OCI-LY1 (cell line): ENCODE data around the gene RFPL1.

ENCODE experiments used
- H2AFZ ChIP-seq: fragments of 200-600 bp; sonication (generic), shearing (Covaris generic); 2 replicates; pipeline ENCODE4 v1.6.0; 2014; ENCODE audit warnings: antibody characterized with exemption, mild to moderate bottlenecking, low read length
- H3F3A ChIP-seq: fragments of 200-600 bp; sonication (generic), shearing (Covaris generic); 2 replicates; pipeline ENCODE4 v1.6.0; 2014; ENCODE audit warnings: mild to moderate bottlenecking, antibody characterized with exemption, low read length, moderate library complexity; ENCODE audit not compliant: insufficient read depth
- H3K27ac ChIP-seq: fragments of 200-600 bp; sonication (generic); 2 replicates; pipeline ENCODE4 v1.5.1; 2014; ENCODE audit warnings: low read length, mixed run types, mild to moderate bottlenecking, low read depth; ENCODE audit not compliant: poor library complexity, severe bottlenecking
- H3K27me3 ChIP-seq: fragments of 200-600 bp; sonication (generic); 2 replicates; pipeline ENCODE4 v1.6.0; 2014; ENCODE audit warnings: antibody characterized with exemption, mild to moderate bottlenecking, low read length, moderate library complexity; ENCODE audit not compliant: insufficient read depth
- H3K36me3 ChIP-seq: fragments of 200-600 bp; sonication (generic); 2 replicates; pipeline ENCODE4 v1.6.1; 2014; ENCODE audit warnings: mild to moderate bottlenecking, antibody characterized with exemption, low read length, moderate library complexity, mixed read lengths; ENCODE audit not compliant: insufficient read depth
- H3K4me1 ChIP-seq: fragments of 200-600 bp; sonication (generic); 2 replicates; pipeline ENCODE4 v1.5.1; 2014; ENCODE audit warnings: mild to moderate bottlenecking, low read length, moderate library complexity; ENCODE audit not compliant: insufficient read depth, severe bottlenecking
- H3K4me2 ChIP-seq: fragments of 200-600 bp; sonication (generic), shearing (Covaris generic); 2 replicates; pipeline ENCODE4 v1.6.1; 2014; ENCODE audit warnings: low read length
- H3K4me3 ChIP-seq: fragments of 200-600 bp; sonication (generic); 2 replicates; pipeline ENCODE4 v1.5.1; 2014; ENCODE audit warnings: low read length, low read depth, mild to moderate bottlenecking, mixed read lengths; ENCODE audit not compliant: poor library complexity, severe bottlenecking
- H3K79me2 ChIP-seq: fragments of 200-600 bp; shearing (Covaris generic); 2 replicates; pipeline ENCODE4 v1.6.1; 2016; ENCODE audit warnings: mixed run types, low read length, mixed read lengths; ENCODE audit not compliant: insufficient read depth
- H3K9ac ChIP-seq: fragments of 200-600 bp; sonication (generic), shearing (Covaris generic); 2 replicates; pipeline ENCODE4 v1.6.1; 2014; ENCODE audit warnings: mild to moderate bottlenecking, low read length, mixed read lengths
- H3K9me2 ChIP-seq: fragments of 200-600 bp; sonication (generic), shearing (Covaris generic); 2 replicates; pipeline ENCODE4 v1.6.1; 2014; ENCODE audit warnings: low read depth, mild to moderate bottlenecking, low read length, mixed read lengths
- H3K9me3 ChIP-seq: fragments of 200-600 bp; shearing (Covaris generic); 2 replicates; pipeline ENCODE4 v1.6.1; 2014; ENCODE audit warnings: low read length, mixed read lengths
- H4K20me1 ChIP-seq: fragments of 200-600 bp; sonication (generic), shearing (Covaris generic); 2 replicates; pipeline ENCODE4 v1.6.0; 2016; ENCODE audit warnings: mild to moderate bottlenecking, low read length; ENCODE audit not compliant: insufficient read depth
- CTCF ChIP-seq: fragments of 200-600 bp; sonication (generic), shearing (Covaris generic); IDR thresholded peaks from 2 replicates; pipeline ENCODE4 v1.5.1; 2017; ENCODE audit warnings: mild to moderate bottlenecking, antibody characterized with exemption, low read length, moderate library complexity, mixed read lengths
- EZH2 ChIP-seq: fragments of 200-600 bp; sonication (generic), shearing (Covaris generic); IDR thresholded peaks from 2 replicates; pipeline ENCODE4 v1.8.0; 2017; ENCODE audit warnings: borderline replicate concordance, mixed run types, mild to moderate bottlenecking, antibody characterized with exemption, low read length, moderate library complexity, mixed read lengths

Gene RFPL1

GRCh38 chr22:29427176-29427760 lies 11.1 kb upstream of the RFPL1 start:
- Histone ChIP-seq H2AFZ (no peak overlapping the region), H3K4me1 (no peaks in the 10 kb centered on the region), H3K27ac (no peak overlapping the region), H3K4me2 (no peak overlapping the region), H3K9ac (no peak overlapping the region), H3K9me2 (no peaks in the 10 kb centered on the region), H3K79me2 (no peaks in the 10 kb centered on the region), H3K9me3 (no peaks in the 10 kb centered on the region), H4K20me1 (no peaks in the 10 kb centered on the region), H3F3A (no peaks in the 10 kb centered on the region), H3K36me3 (no peaks in the 10 kb centered on the region), H3K27me3 (peaks cover 11% of the 10 kb centered on the region; the same call in 1 of the 2 replicates), H3K4me3 (no peak overlapping the region)
- TF ChIP-seq CTCF (no peak), EZH2 (no peak)

- TF ChIP-seq CTCF (no peak), EZH2 (no peak)
Measured at GRCh38 chr22:29431986-29432385, 6.4 kb upstream of the RFPL1 start.

DNA sequence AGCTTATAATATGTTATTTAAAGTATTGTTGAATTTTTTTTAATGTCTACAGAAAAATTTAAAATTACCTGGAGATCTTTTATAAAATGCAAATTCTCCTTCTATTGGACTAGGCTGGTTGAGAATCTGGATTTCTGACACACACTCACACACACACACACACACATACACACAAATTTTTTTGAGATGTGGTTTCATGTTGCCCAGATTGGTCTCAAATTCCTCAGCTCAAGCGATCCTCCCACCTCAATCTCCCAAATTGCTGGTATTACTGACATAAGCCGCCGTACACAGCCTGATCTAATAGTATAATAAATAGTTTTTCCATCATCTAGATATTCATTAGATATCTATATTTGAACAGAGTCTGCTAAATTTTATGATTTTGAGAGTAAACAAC lies 4.5 kb upstream of the RFPL1 start:
- no peaks in the 10 kb centered on the region for H3K4me1 ChIP-seq
- no peaks in the 10 kb centered on the region for H3F3A ChIP-seq
- H3K9me3 ChIP-seq: no peaks in the 10 kb centered on the region
- H2AFZ ChIP-seq: no peak overlapping the region
- H3K36me3 ChIP-seq: no peaks in the 10 kb centered on the region
- no peak overlapping the region for H3K27ac ChIP-seq
- H3K4me3 ChIP-seq: no peak overlapping the region
- no peaks in the 10 kb centered on the region for H3K79me2 ChIP-seq
- no peak for TF ChIP-seq CTCF
- TF ChIP-seq EZH2: no peak
- H3K4me2 ChIP-seq: no peak overlapping the region
- H3K27me3 ChIP-seq: peaks cover 5% of the 10 kb centered on the region; the same call in 1 of the 2 replicates
- no peaks in the 10 kb centered on the region for H3K9me2 ChIP-seq
- H3K9ac ChIP-seq: no peak overlapping the region
- H4K20me1 ChIP-seq: no peaks in the 10 kb centered on the region

More at GRCh38 chr22:29431986-29432385, 6.4 kb upstream of the RFPL1 start:
- Histone ChIP-seq H3K9me3 (no peaks in the 10 kb centered on the region), H3K4me2 (no peak overlapping the region), H3F3A (no peaks in the 10 kb centered on the region), H4K20me1 (no peaks in the 10 kb centered on the region), H3K9ac (no peak overlapping the region), H3K27ac (no peak overlapping the region), H3K36me3 (no peaks in the 10 kb centered on the region), H3K4me1 (no peaks in the 10 kb centered on the region), H3K4me3 (no peak overlapping the region), H3K27me3 (peaks cover 5% of the 10 kb centered on the region; the same call in 1 of the 2 replicates), H2AFZ (no peak overlapping the region), H3K79me2 (no peaks in the 10 kb centered on the region), H3K9me2 (no peaks in the 10 kb centered on the region)
